Measurements from ENCODE around the gene TM4SF18.

DNA sequence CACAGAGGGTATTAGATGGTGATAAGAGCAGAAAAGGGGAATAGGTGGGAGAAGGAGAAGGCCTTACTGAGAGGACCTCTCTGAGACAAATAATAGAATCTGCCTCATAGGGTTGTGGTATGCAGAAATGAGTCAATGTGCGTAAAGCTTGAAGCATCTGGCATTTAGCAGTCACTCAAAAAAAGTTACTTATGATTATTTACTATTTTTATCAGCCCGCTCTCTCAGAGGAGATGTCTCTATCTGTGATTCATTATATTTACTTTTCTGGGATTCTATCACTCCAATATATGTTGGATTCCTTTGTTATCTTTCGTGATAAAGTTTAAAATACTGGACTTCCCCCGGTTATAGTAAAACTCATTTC lies 48.6 kb upstream of the TM4SF18 start:
- no peak for TF ChIP-seq EZH2 (IDR thresholded peaks at IDR 0.05; ENCODE audit: insufficient read depth, low read length)
- TF ChIP-seq, protein P1, sequence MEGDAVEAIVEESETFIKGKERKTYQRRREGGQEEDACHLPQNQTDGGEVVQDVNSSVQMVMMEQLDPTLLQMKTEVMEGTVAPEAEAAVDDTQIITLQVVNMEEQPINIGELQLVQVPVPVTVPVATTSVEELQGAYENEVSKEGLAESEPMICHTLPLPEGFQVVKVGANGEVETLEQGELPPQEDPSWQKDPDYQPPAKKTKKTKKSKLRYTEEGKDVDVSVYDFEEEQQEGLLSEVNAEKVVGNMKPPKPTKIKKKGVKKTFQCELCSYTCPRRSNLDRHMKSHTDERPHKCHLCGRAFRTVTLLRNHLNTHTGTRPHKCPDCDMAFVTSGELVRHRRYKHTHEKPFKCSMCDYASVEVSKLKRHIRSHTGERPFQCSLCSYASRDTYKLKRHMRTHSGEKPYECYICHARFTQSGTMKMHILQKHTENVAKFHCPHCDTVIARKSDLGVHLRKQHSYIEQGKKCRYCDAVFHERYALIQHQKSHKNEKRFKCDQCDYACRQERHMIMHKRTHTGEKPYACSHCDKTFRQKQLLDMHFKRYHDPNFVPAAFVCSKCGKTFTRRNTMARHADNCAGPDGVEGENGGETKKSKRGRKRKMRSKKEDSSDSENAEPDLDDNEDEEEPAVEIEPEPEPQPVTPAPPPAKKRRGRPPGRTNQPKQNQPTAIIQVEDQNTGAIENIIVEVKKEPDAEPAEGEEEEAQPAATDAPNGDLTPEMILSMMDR (IDR thresholded peaks at IDR 0.05; ENCODE audit: insufficient read depth, low read depth, low read length) = no peak
